HCT116 (cell line): Measurements from ENCODE around the gene KRT82. TPM values are rescaled to one million over a fixed set of nuclear protein-coding genes. Genes with fewer than 3 reads are reported as not detected.

Experiments used
- ATAC-seq: fragments of 200-7000 bp; cut with Tn5 transposase; 2 replicates; pipeline ENCODE4 v1.9.1; 2020; ENCODE audit warnings: mild to moderate bottlenecking, moderate library complexity
- BruUV-seq: library from RNA; stranded (reverse); fragments of 400-500 nt; replicated peaks from 2 replicates; lab custom pipeline; 2021; lab: Mats Ljungman, UMichigan
- CTCF ChIA-PET: fragments of 300-600 bp; sonication (Branson Sonifier 250); formaldehyde crosslinking; loops from one replicate; lab custom pipeline; 2021; ENCODE audit warnings: antibody characterized with exemption; lab: Charles Lee
- POLR2A ChIA-PET: fragments of 300-600, 350-600 bp; sonication (Branson Sonifier 250); formaldehyde crosslinking; loops from one replicate; lab custom pipeline; 2021; ENCODE audit warnings: antibody characterized with exemption; lab: Charles Lee
- RAD21 ChIA-PET, 2 experiments: fragments of 300-600 bp; sonication (Branson Sonifier 250); formaldehyde crosslinking; loops; one replicate each; lab custom pipeline; 2023; ENCODE audit warnings: low total read pairs in 2 of 2; ENCODE audit not compliant: uncharacterized antibody in 2 of 2, unreplicated experiment in 2 of 2, low non-redundant PET in 1 of 2; lab: Charles Lee
- DNase-seq: peaks from one replicate; pipeline ENCODE4 v3.0.0-alpha.2; 2010; ENCODE audit warnings: low read depth, low spot score
- H2AFZ ChIP-seq: fragments of 200-600 bp; shearing (Covaris generic), sonication (generic); 2 replicates; pipeline ENCODE4 v1.6.1; 2017; ENCODE audit warnings: low read depth, mixed run types, mixed read lengths, antibody characterized with exemption, low read length; ENCODE audit not compliant: poor library complexity, severe bottlenecking
- H3K27ac ChIP-seq: 2 replicates; pipeline ENCODE4 v1.5.1; 2012; ENCODE audit warnings: low read depth, low read length
- H3K27me3 ChIP-seq: fragments of 200-600 bp; sonication (generic); 2 replicates; pipeline ENCODE4 v1.6.1; 2016; ENCODE audit warnings: mixed run types, low read length, mixed read lengths; ENCODE audit not compliant: insufficient read depth
- H3K36me3 ChIP-seq, 2 experiments: fragments of 200-500 bp in 1 of 2; fragments of 200-600 bp in 1 of 2; sonication (Bioruptor generic) in 1 of 2; sonication (generic) in 1 of 2; 2 replicates each; pipeline versions ENCODE4 v1.5.1 to v1.6.1; 2014 to 2016; ENCODE audit warnings: low read length in 2 of 2, inconsistent platforms in 1 of 2, mixed read lengths in 1 of 2, mixed run types in 1 of 2; ENCODE audit not compliant: insufficient read depth in 2 of 2, control insufficient read depth in 1 of 2
- H3K4me1 ChIP-seq, 2 experiments: fragments of 200-600 bp in 1 of 2; sonication (generic) in 1 of 2; 2 replicates each; pipeline versions ENCODE4 v1.5.1 to v1.6.1; 2012 to 2017; ENCODE audit warnings: low read length in 2 of 2, inconsistent platforms in 1 of 2, mild to moderate bottlenecking in 1 of 2, mixed read lengths in 1 of 2, mixed run types in 1 of 2, moderate library complexity in 1 of 2; ENCODE audit not compliant: insufficient read depth in 2 of 2, control insufficient read depth in 1 of 2
- H3K4me2 ChIP-seq: fragments of 200-600 bp; sonication (generic); 2 replicates; pipeline ENCODE4 v1.6.1; 2017; ENCODE audit warnings: mixed run types, low read length, mixed read lengths
- H3K4me3 ChIP-seq, 2 experiments: fragments of 200-600 bp in 1 of 2; sonication (generic) in 1 of 2; replicated peaks in 1 of 2; 2 replicates each; pipeline ENCODE4 v1.5.1; 2011 to 2016; ENCODE audit warnings: low read length in 2 of 2, control low read depth in 1 of 2, low read depth in 1 of 2, mild to moderate bottlenecking in 1 of 2, mixed read lengths in 1 of 2, mixed run types in 1 of 2
- H3K79me2 ChIP-seq: fragments of 200-600 bp; sonication (generic); 2 replicates; pipeline ENCODE4 v1.6.1; 2017; ENCODE audit warnings: mild to moderate bottlenecking, mixed run types, low read length, moderate library complexity, mixed read lengths; ENCODE audit not compliant: insufficient read depth
- H3K9ac ChIP-seq: fragments of 200-600 bp; sonication (generic); 2 replicates; pipeline ENCODE4 v1.6.1; 2016; ENCODE audit warnings: low read length, mixed read lengths
- H3K9me2 ChIP-seq: fragments of 200-600 bp; sonication (generic), shearing (Covaris generic); 2 replicates; pipeline ENCODE4 v1.6.1; 2017; ENCODE audit warnings: mixed run types, mild to moderate bottlenecking, moderate library complexity; ENCODE audit not compliant: insufficient read depth
- H3K9me3 ChIP-seq, 2 experiments: fragments of 200-500 bp in 1 of 2; fragments of 200-600 bp in 1 of 2; sonication (Bioruptor generic) in 1 of 2; sonication (generic) in 1 of 2; 2 replicates each; pipeline ENCODE4 v1.6.1; 2014 to 2017; ENCODE audit warnings: low read length in 2 of 2, mixed read lengths in 2 of 2, inconsistent platforms in 1 of 2, low read depth in 1 of 2, mild to moderate bottlenecking in 1 of 2, mixed run types in 1 of 2, moderate library complexity in 1 of 2; ENCODE audit not compliant: control insufficient read depth in 1 of 2, insufficient read depth in 1 of 2
- H4K20me1 ChIP-seq: fragments of 200-600 bp; sonication (generic), shearing (Covaris generic); 2 replicates; pipeline ENCODE4 v1.6.1; 2017; ENCODE audit warnings: mixed run types, mild to moderate bottlenecking, moderate library complexity; ENCODE audit not compliant: insufficient read depth
- ATF3 ChIP-seq: IDR thresholded peaks from 2 replicates; pipeline ENCODE4 v1.6.1; 2012
- CBX3 ChIP-seq: IDR thresholded peaks from 2 replicates; pipeline ENCODE4 v1.6.1; 2012; ENCODE audit warnings: low read depth
- CEBPB ChIP-seq: IDR thresholded peaks from 2 replicates; pipeline ENCODE4 v1.6.1; 2012; ENCODE audit warnings: low read depth
- EGR1 ChIP-seq: IDR thresholded peaks from 2 replicates; pipeline ENCODE4 v1.6.1; 2012; ENCODE audit warnings: low read depth
- EZH2 ChIP-seq: fragments of 200-600 bp; sonication (generic); IDR thresholded peaks from 2 replicates; pipeline ENCODE4 v1.6.1; 2017; ENCODE audit warnings: antibody characterized with exemption, mixed run types
- EZH2phosphoT487 ChIP-seq: fragments of 200-600 bp; IDR thresholded peaks from 2 replicates; pipeline ENCODE4 v1.6.1; 2018; ENCODE audit warnings: antibody characterized with exemption, borderline replicate concordance
- POLR2AphosphoS5 ChIP-seq: IDR thresholded peaks from 2 replicates; pipeline ENCODE4 v1.6.1; 2011; ENCODE audit warnings: mild to moderate bottlenecking, low read depth, low read length, moderate library complexity
- RAD21 ChIP-seq: IDR thresholded peaks from 2 replicates; pipeline ENCODE4 v1.6.1; 2012; ENCODE audit warnings: low read depth, mild to moderate bottlenecking
- REST ChIP-seq: IDR thresholded peaks from 2 replicates; pipeline ENCODE4 v1.6.1; 2012; ENCODE audit warnings: low read depth
- SP1 ChIP-seq: IDR thresholded peaks from 2 replicates; pipeline ENCODE4 v1.6.1; 2012; ENCODE audit warnings: low read depth
- SRF ChIP-seq: IDR thresholded peaks from 2 replicates; pipeline ENCODE4 v1.6.1; 2012; ENCODE audit warnings: low read depth
- YY1 ChIP-seq: IDR thresholded peaks from 2 replicates; pipeline ENCODE4 v1.6.1; 2011; ENCODE audit warnings: low read length, low read depth, moderate library complexity, mild to moderate bottlenecking; ENCODE audit not compliant: insufficient replicate concordance; ENCODE audit errors: extremely low read depth
- ZNF274 ChIP-seq: fragments of 200-500 bp; sonication (Bioruptor generic); IDR thresholded peaks from 2 replicates; pipeline ENCODE4 v1.6.1; 2014; ENCODE audit warnings: mild to moderate bottlenecking, low read depth, low read length, inconsistent platforms
- intact Hi-C: fragments of 100-400 bp; cut with micrococcal nuclease; formaldehyde crosslinking; loops from 2 replicates; pipeline ENCODE4 v1.10.0; 2022
- total RNA-seq: library from RNA; stranded (reverse); gene quantifications from one replicate; pipeline ENCODE4 v1.2.1, GENCODE V29; 2021; ENCODE audit not compliant: unreplicated experiment

Gene KRT82
- total RNA-seq, 1 experiment from 2014 or later: not detected

GRCh38 chr12:52367876-52368275 is 38.3 kb downstream of the KRT82 start:
- ATAC-seq (no peak), DNase-seq (no peak)
- POLR2A ChIA-PET: no interaction called here
- no TSS peak for BruUV-seq
- Histone ChIP-seq H2AFZ (no peak overlapping the region), H3K9me3 (no peaks in the 10 kb centered on the region), H4K20me1 (no peaks in the 10 kb centered on the region), H3K27me3 (no peaks in the 10 kb centered on the region), H3K4me1 (peaks cover 0 to 2% of the 10 kb centered on the region in 2 experiments; a peak in 1 of 4 replicates), H3K9ac (no peak overlapping the region), H3K9me2 (no peaks in the 10 kb centered on the region), H3K36me3 (no peaks in the 10 kb centered on the region), H3K27ac (no peak overlapping the region), H3K4me2 (no peak overlapping the region), H3K79me2 (no peaks in the 10 kb centered on the region), H3K4me3 (no peak overlapping the region)
- RAD21 ChIA-PET: no interaction called here
- intact Hi-C loops: no loop called here
- no peak for TF ChIP-seq CEBPB
- no peak for TF ChIP-seq EZH2
- TF ChIP-seq REST: no peak
- TF ChIP-seq ZNF274: no peak
- CTCF ChIA-PET: interaction anchor here (1.4 kb wide), 1 partner anchor 503 kb away, joined by 6 read pairs; no protein-coding TSS in a partner anchor

GRCh38 chr12:52366738-52367485 is 39.2 kb downstream of the KRT82 start, which contains the start of gene KRT85:
KRT85 (minus strand) TSS chr12:52367481; CDS start chr12:52367405, 76 bp downstream.
- CTCF ChIA-PET: interaction anchor here (1.4 kb wide), 1 partner anchor 504 kb away, joined by 6 read pairs; no protein-coding TSS in a partner anchor
- intact Hi-C loops: no loop called here
- DNase-seq (no peak), ATAC-seq (no peak)
- no peaks in the 10 kb centered on the region for H3K79me2 ChIP-seq
- RAD21 ChIA-PET: no interaction called here
- no peak within 1 kb of the TSS for H2AFZ ChIP-seq
- no peaks in the 10 kb centered on the region for H3K27me3 ChIP-seq
- no peak within 1 kb of the TSS for H3K27ac ChIP-seq
- H3K4me2 ChIP-seq: no peak within 1 kb of the TSS
- H3K4me3 ChIP-seq: no peak within 1 kb of the TSS
- H3K9me3 ChIP-seq: no peaks in the 10 kb centered on the region
- POLR2A ChIA-PET: no interaction called here
- H3K9me2 ChIP-seq: no peaks in the 10 kb centered on the region
- no TSS peak for BruUV-seq
- no peak within 1 kb of the TSS for H3K9ac ChIP-seq
- no peaks in the 10 kb centered on the region; a peak in 1 of 4 replicates for H3K4me1 ChIP-seq
- H4K20me1 ChIP-seq: no peaks in the 10 kb centered on the region
- no peaks in the 10 kb centered on the region for H3K36me3 ChIP-seq
- TF ChIP-seq EGR1 (no peak), EZH2phosphoT487 (no peak), ATF3 (no peak), YY1 (no peak), POLR2AphosphoS5 (no peak), RAD21 (no peak), SRF (no peak), CBX3 (no peak), SP1 (no peak)
